ENCODE results near the gene CPVL.

CPVL gene

GRCh38 chr7:29090151-29090805 is 56.1 kb downstream of the CPVL start:
- ATAC-seq, result no peak

DNA sequence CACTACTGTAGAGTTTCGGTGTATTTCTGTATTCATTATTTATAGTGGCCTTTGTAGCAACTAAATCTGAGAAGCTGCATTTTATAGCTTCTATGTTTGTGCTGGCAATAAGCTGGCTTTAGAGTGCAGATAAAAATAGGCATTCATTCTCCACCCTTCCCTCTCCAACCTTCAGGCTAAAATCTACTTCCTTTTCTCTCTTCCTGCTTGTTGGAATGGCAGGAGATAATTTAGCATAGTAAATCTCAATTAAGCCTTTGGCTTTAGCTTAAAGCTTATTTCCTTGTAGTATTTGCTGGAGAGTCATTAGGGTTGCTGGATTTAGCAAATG is 58.5 kb downstream of the CPVL start:
- no peak for ATAC-seq

- ATAC-seq, result no peak
Measured at GRCh38 chr7:29086545-29086944, 59.8 kb downstream of the CPVL start.

DNA sequence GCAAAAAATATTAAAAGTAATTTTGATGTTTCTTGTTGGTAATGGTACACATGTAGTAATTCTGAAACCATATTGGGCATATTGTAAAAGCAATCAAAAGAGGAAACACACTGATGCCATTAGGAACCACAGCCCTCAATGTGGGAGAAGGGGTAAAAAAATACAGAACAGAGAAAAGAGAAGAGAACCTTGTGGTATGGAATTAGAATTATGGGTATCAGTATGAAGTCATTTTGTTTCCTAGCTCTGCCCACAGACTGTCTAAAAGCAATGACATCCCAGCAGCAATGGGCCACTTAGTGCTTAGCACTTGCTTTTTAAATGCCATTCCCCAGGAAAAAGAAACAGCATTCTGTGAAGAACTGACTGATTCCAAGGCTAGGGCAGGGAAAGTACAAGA is 61.5 kb downstream of the CPVL start:
- ATAC-seq, result peak in 1 of 2 donors; percentile 41

DNA sequence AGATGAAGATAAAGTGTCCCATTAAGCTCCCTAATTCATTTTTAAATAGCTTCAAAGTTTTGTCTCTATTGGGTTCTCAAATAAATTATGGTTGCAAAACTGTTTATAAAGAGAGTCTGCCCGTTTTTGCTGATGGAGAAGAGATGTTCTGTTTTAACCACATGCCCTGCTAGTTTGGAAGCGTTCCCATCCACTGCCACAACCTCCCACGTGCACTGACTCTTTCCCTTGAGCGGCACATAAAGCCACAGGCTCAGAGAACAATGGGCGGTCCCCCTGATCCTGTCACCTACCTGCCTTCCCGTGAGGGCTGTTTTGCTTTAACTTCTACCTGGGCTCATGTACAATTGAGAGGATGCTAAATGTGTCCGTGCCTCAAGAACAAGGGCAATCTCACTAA is 65.5 kb downstream of the CPVL start:
- ATAC-seq, result no peak

GRCh38 chr7:29078311-29079260 is 67.8 kb downstream of the CPVL start:
- no peak for ATAC-seq

- ATAC-seq, result no peak
Measured at GRCh38 chr7:29077854-29078253, 68.5 kb downstream of the CPVL start.

GRCh38 chr7:29077176-29077575 is 69.2 kb downstream of the CPVL start:
- no peak for ATAC-seq

DNA sequence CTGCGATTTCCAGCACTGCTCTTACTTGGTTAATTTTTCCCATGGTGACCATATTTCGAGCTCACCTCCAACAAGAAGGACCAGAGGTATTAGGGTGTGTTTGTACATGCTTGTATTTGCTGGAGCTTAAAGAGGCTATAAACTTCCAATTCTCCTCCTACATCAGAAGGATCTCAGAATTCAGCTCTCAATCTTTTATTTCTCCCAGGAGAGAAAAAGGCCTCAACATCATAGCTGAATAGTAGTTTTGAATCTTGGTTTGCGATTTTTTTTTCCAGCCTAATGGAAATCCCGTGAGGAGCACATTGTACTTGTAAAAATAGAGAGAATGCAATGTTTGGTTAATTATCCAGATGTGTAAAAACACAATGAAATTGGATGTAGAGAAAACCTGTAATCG is 69.7 kb downstream of the CPVL start:
- ATAC-seq, result no peak

DNA sequence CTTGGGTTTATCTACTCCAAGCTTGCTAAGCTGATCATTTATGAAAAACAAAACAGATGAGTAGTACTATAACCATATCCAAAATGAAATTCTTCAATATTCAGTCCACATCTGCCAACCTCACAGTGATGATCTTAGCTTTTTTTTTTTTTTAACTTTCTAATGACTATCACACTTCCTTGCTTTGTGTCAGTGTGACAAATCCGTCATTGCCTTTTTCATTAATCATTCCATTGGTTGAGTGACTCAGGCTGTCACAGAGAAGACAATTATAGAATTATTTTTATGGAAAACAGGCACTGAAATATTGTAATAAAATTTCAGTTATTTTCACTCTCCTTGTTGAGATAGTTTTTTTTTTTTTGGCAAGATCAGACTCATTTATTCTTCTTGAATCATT is 70.7 kb downstream of the CPVL start:
- no peak for ATAC-seq

GRCh38 chr7:29071203-29071874 is 75.0 kb downstream of the CPVL start:
- no peak for ATAC-seq

DNA sequence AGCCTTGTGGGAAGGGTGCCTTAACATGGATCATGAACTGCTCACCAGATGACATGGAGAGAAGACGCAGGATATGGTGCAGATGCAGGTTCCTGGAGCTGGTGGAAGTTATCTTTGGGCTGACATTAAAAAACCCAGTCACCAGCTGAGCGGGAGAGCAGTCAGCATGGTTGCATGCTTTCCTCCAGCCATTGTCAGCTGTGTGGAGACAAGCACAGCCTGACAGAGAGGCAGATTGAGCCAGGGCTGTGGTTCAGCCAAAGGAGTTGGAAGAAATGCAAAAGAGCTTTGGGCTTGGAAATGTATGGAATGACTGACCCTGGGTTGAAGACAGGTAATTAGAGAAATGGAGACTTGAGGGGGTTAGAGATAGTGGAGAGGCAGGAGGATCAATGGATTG is 79.7 kb downstream of the CPVL start:
- ATAC-seq, result no peak

DNA sequence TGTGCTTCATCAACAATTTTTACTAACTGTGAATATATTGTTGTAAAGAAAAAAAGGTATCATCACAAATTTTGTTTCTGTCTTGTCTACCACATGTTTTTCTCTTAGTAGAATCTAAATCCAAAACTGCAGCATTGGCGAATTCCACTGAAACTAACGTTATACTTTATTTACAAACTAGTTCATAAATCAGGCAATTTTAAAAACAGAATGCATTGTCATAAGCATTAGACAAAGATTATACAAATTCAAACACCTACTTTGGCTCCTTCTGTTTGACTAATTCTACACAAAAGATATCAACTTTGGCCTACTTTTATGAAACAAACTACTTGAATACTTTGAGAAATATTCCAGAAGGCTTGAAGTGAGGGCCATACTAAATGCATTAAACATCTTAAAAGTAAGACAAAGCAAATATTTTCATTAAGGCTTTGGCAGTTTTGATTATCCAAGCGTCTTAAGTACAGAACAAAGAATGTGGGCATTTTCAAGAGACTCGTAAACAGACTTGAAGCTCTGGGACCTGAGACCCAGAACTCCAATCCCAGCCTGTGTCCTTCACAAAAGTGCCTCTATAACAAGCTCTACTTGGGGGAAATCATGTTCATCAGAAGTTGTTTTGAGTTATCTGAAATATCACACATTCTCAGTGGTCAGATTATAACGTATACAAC is 81.0 kb downstream of the CPVL start:
- no peak for ATAC-seq

DNA sequence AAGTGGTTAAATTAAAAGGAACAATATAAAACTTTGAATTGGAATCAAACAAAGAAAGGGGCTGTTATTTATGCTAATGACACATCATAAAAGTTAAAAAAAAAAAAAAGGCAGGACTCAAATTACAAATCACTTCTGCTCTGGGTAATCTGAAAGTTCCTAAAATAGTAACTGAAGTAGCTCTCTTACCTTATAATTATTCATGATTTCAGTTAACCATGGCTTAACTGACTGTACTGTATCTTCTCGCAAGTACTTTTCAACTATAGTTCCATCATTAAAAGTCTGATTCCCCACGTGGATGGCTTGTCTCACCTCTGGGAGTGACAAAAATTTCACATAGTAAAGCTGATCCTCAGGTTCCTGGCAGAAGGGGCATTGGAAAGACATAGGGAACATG is 82.5 kb downstream of the CPVL start:
- ATAC-seq, result no peak

DNA sequence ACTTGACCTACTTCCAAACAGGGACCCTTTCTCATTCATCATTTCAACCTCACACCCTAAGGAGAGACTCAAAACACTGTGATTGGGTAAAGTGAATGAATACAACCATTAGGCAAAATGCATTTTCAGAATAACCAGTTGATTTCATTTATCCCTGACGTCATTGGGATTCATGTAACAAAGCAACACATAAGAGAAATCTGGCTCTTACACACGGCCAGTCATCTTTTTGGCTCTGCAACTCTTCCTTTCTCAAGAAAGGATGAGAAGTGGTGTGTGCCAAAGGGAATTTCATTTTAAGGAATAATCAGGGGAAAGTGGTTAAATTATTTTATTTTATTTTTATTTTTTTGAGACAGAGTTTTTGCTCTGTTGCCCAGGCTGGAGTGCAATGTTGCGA is 83.1 kb downstream of the CPVL start:
- no peak for ATAC-seq

DNA sequence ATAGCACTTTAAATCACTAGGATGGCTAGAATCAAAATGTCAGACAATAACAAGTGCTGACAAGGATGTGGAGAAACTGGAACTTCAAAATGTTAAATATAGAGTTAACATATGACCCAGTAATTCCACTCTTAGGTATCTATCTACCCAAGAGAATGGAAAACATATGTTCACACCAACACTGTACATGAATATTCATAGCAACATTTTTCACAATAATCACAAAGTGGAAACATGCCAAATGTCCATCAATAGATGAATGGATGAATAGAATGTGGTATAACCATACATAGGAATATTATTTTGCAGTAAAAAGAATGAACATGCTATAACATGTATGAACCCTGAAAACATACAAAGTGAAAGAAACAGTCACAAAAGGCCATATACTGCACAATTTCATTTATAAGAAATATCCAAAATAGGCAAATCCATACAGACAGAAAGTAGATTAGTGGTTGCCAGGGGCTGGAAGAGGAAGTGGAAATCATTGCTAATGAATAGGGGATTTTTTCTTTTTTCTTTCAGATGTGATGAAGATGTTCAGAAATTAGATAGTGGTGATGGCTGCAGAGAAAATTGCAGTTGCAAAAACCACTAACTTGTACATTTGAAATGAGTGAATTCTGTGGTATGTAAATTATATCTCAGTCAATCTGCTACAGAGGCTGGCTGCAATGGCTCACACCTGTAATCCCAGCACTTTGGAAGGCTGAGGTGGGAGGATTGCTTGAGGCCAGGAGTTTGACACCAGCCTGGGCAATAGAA is 93.0 kb downstream of the CPVL start:
- peak in 1 of 2 donors; percentile 7 for ATAC-seq

- no peak for ATAC-seq
Measured at GRCh38 chr7:29046978-29047377, 99.4 kb downstream of the CPVL start.

DNA sequence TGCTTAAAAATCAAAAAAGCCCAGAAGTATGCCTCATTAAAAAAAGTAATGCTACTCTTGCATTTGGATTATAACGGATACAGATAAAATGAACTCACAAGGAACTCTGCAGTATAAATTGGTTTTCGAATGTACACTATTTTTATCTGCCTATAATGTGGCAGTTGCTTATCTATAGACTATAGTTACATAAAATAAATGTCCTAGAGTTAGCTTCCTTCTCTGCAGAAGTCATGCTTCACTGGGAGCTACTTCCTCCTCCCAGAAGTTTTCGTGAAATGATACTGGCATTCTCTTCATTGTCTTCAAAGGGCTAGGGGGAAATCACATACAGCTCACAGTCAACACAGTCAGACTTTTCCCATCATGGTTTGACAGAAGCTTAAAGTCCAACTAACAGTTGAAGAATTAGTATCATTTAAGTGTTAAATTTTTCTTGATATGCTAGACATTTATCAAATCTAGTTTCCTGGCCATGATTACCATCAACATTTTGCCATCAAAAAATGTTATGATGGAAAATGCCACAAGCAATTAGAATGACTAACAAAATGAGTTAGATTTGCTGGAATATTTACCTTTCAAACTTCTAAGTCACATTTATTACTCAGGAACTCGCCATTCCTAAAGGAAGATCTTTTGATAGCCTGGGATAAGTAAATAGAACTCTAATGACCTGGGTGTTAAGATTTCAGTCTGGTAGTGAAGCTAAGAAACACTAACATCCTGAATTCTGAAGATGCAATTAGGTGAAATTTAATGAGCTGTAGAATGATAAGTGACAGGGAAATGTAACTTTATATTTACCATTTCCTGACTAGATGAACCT is 100.9 kb downstream of the CPVL start:
- ATAC-seq, result no peak

DNA sequence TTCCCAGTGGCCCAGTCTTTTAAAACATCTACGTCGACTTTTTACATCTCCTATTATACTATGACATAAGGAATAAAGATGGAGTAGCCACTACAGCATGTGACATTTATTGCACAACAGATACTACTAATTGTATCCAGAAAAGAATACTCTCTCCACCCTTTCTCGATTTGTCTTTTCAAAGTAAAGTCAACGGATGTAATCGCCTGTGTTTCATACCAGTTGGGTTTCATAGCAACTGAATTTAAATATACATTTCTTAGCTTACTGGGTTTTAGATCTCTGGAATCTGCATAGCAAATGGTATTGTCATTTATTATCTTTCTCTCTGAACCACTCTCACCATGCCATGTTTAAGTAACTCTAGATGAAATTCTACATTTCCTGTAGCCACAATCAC is 101.8 kb downstream of the CPVL start:
- no peak for ATAC-seq

GRCh38 chr7:29043576-29043975 is 102.8 kb downstream of the CPVL start:
- ATAC-seq, result no peak

DNA sequence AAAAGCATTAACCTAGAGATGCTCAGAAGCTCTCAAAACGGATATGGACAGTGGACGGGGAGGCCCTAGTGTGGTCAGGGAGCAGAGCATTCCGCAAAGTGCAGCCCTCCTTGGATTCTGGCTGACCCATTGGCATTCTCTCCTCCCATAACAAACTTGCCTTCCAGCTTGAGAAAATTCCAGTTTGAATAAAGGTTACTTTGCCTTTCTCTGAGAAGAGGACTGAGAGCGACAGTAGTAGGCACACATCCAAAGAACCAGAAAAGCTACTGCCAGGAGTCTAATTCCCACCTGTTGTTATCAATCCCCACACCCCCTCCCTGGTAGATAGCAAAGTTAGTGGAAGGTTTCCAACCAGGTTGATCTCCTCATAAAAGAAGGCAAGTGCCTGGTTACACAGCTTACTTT is 103.5 kb downstream of the CPVL start:
- no peak for ATAC-seq

DNA sequence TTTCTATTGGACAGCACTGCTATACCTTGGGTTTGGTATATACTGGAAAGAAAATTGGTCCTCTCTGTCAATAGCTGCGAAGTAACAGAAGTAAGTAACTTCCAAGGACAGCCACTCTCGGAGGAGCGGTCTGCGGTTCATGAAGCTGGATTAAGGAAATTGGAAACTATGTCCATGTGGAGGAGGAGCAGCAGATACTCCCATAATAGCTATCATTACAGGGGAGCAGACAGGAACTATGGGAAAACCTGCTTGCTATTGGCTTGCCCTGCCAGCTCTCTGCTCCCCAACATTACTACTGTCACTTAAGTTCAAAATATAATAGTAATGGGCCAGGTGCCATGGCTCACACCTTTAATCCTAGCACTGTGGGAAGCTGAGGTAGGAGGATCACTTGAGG is 104.3 kb downstream of the CPVL start:
- no peak for ATAC-seq

Data from activated CD4-positive, CD25-positive, alpha-beta regulatory T cell treated with anti-CD3 and anti-CD28 coated beads, Interleukin-2, amount 50 U/mL, for 24 hours (primary cell).